ENCODE results near the gene SRPX2. TPM values are rescaled to one million over a fixed set of nuclear protein-coding genes. Genes with fewer than 3 reads are reported as not detected.

SRPX2 gene
- total RNA-seq, 1 donor from 2014 or later, result 10.8 TPM

DNA sequence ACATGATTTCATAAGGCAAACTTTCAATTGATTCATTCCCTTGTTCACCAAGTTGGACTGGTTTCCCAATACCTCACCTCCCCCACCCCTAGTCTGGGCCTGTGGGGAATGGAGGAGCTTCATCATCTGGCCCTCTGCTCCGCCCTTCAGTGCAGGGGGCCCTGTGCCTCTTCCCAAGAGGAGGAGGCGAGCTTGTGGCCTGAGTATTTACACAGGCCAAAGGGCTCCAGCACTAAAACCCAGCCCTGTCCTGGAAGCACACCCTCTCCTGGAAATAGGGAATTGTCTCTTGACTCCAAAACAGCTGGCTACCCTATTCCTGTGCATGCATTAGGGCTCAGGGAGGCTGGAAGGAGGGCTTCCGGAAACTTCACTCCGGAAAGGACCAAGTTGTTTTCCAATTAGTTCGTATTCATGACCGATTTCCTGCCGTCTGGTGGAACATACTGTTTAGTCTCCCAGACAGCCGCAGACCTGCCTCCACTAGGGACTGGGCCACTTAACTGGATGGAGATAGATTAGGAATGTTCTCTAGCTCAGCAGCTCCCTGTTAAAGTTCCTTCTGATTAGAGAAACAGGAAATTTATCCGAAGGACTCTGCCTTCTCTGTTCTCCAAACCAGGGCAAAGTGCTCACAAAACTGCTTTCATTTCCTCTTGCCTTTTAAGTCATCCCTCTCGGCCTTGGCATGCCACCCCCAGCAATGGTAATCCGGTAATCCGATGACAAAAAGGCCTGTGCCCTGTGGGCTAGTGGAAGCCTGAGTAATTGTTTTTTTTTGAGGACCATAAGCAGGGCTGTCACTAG lies 5.8 kb downstream of the SRPX2 start:
- peaks cover 51% of the 10 kb centered on the region for H3K4me1 Mint-ChIP-seq (ENCODE audit: low read depth)
- H3K9me3 Mint-ChIP-seq (ENCODE audit: low read depth), result no peaks in the 10 kb centered on the region
- DNase-seq (ENCODE audit: low spot score), result no peak

DNA sequence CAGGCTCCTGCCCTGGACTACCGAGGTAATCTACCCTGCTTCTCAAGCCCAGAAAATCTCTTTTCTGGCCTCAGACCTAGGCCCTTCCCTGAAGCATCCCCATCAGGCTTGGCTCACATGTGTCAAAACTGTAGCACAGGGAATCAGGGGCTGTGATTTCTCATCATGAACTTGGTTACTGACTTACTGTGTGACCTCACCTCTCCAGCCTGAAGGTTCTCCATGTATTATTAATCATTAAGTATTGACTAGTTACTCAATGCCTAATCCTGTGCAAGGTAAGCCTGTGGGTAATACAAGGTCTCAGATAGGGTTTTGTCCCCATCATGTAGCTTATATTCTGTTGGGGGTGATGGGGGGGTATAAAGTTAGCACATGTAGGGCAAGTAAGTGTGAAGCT lies 6.8 kb downstream of the SRPX2 start:
- no peaks in the 10 kb centered on the region for H3K36me3 Mint-ChIP-seq (ENCODE audit: low read depth)
- no peak for DNase-seq (ENCODE audit: low spot score)
- no peaks in the 10 kb centered on the region for H3K9me3 Mint-ChIP-seq (ENCODE audit: low read depth)
- peaks cover 43% of the 10 kb centered on the region for H3K4me1 Mint-ChIP-seq (ENCODE audit: low read depth)
- TF ChIP-seq, protein P1, sequence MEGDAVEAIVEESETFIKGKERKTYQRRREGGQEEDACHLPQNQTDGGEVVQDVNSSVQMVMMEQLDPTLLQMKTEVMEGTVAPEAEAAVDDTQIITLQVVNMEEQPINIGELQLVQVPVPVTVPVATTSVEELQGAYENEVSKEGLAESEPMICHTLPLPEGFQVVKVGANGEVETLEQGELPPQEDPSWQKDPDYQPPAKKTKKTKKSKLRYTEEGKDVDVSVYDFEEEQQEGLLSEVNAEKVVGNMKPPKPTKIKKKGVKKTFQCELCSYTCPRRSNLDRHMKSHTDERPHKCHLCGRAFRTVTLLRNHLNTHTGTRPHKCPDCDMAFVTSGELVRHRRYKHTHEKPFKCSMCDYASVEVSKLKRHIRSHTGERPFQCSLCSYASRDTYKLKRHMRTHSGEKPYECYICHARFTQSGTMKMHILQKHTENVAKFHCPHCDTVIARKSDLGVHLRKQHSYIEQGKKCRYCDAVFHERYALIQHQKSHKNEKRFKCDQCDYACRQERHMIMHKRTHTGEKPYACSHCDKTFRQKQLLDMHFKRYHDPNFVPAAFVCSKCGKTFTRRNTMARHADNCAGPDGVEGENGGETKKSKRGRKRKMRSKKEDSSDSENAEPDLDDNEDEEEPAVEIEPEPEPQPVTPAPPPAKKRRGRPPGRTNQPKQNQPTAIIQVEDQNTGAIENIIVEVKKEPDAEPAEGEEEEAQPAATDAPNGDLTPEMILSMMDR (IDR thresholded peaks at IDR 0.05), result no peak
- no peak overlapping the region for H3K27ac Mint-ChIP-seq (ENCODE audit: unreplicated experiment)
- H3K4me3 Mint-ChIP-seq (ENCODE audit: unreplicated experiment), result no peak overlapping the region
- H3K27me3 Mint-ChIP-seq (ENCODE audit: low read depth), result no peaks in the 10 kb centered on the region

More for the DNA sequence above, 5.8 kb downstream of the SRPX2 start:
- peak overlapping the region; percentile 97 for H3K27ac Mint-ChIP-seq (ENCODE audit: unreplicated experiment)
- TF ChIP-seq, protein P1 (IDR thresholded peaks at IDR 0.05), result peak; percentile 31
- no peak overlapping the region for H3K4me3 Mint-ChIP-seq (ENCODE audit: unreplicated experiment)
- no peaks in the 10 kb centered on the region for H3K27me3 Mint-ChIP-seq (ENCODE audit: low read depth)
- H3K36me3 Mint-ChIP-seq (ENCODE audit: low read depth), result no peaks in the 10 kb centered on the region

DNA sequence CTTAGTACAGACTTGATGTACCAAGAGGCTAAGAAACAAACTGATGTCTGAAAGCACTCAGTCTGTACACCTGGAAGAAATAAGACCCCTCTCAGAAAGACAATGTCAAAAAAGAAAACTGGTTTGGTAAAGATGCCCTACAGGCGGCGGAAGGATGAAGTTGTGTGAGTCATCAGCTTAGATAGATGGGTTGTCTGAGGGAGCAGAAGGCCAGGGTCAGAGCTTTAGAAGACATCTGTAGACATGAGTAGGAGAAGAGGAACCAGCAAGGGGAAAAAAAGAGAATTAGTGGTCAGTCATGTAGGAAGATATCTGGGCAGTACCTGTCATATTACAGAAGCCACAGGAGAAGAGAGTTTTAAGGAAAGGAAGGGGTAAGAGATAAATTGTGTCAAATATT lies 8.3 kb downstream of the SRPX2 start:
- TF ChIP-seq, protein P1 (IDR thresholded peaks at IDR 0.05), result no peak
- Mint-ChIP-seq H3K27ac (ENCODE audit: unreplicated experiment) (no peak overlapping the region), H3K27me3 (ENCODE audit: low read depth) (no peaks in the 10 kb centered on the region), H3K36me3 (ENCODE audit: low read depth) (no peaks in the 10 kb centered on the region), H3K4me3 (ENCODE audit: unreplicated experiment) (no peak overlapping the region), H3K9me3 (ENCODE audit: low read depth) (no peaks in the 10 kb centered on the region), H3K4me1 (ENCODE audit: low read depth) (peaks cover 31% of the 10 kb centered on the region)
- no peak for DNase-seq (ENCODE audit: low spot score)

DNA sequence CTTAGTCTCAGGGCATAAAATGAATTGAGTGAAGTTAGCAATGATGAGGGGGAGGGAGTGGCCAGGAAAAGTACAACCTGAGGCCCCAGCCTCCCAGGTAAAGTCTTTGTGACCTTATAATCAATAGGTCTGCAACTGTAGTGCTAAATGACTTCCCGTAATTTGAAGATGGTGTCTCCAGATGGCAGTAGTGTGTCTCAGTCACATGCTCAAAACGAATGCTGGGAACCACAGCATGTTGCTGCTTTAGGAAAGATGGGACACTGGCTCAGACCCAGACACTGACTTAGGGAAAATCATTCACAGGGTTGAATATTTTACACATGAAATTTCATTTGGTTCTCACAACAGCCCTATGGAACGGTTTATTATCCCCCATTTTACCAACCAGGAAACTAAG lies 10.3 kb downstream of the SRPX2 start:
- H3K9me3 Mint-ChIP-seq (ENCODE audit: low read depth), result no peaks in the 10 kb centered on the region
- H3K27me3 Mint-ChIP-seq (ENCODE audit: low read depth), result no peaks in the 10 kb centered on the region
- H3K27ac Mint-ChIP-seq (ENCODE audit: unreplicated experiment), result no peak overlapping the region
- H3K4me3 Mint-ChIP-seq (ENCODE audit: unreplicated experiment), result no peak overlapping the region
- H3K4me1 Mint-ChIP-seq (ENCODE audit: low read depth), result peaks cover 17% of the 10 kb centered on the region
- no peak for DNase-seq (ENCODE audit: low spot score)
- H3K36me3 Mint-ChIP-seq (ENCODE audit: low read depth), result no peaks in the 10 kb centered on the region
- TF ChIP-seq, protein P1 (IDR thresholded peaks at IDR 0.05), result peak; percentile 66

DNA sequence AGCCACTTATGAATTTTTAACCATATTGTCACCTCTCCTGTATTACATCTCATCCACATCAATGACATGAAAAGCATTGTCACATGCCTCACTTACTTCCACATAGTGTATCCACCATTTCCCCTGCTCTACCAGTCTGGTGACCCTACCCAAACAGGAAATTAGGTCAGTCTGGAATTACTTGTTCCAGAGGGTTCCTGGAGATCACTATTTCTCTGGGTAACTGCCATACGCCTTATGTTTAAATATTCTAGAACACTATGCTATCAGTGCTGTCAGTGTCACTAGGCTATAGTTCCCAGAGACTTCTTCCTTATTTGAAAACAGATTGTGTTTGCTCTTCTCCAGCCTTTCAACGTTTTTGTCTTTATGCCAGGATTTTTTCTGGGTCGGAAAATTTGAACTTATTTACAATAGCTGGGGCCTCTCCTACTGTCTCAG lies 15.0 kb downstream of the SRPX2 start:
- TF ChIP-seq, protein P1 (IDR thresholded peaks at IDR 0.05), result no peak
- H3K4me3 Mint-ChIP-seq (ENCODE audit: unreplicated experiment), result no peak overlapping the region
- H3K9me3 Mint-ChIP-seq (ENCODE audit: low read depth), result no peaks in the 10 kb centered on the region
- H3K36me3 Mint-ChIP-seq (ENCODE audit: low read depth), result peaks cover 1% of the 10 kb centered on the region
- peaks cover 9% of the 10 kb centered on the region for H3K4me1 Mint-ChIP-seq (ENCODE audit: low read depth)
- no peaks in the 10 kb centered on the region for H3K27me3 Mint-ChIP-seq (ENCODE audit: low read depth)
- DNase-seq (ENCODE audit: low spot score), result no peak
- no peak overlapping the region for H3K27ac Mint-ChIP-seq (ENCODE audit: unreplicated experiment)
